IMR-90 (cell line): ENCODE results near the gene CBR1.

Experiments
- BHLHE40 ChIP-seq: fragments of 150-350 bp; IDR thresholded peaks from 2 replicates; pipeline ENCODE4 v1.6.1; 2016; ENCODE audit warnings: mild to moderate bottlenecking, low read depth, low read length
- CHD1 ChIP-seq: IDR thresholded peaks from 2 replicates; pipeline ENCODE4 v1.6.1; 2012; ENCODE audit warnings: low read depth, low read length, improper control_type of control experiment
- MAZ ChIP-seq: IDR thresholded peaks from 2 replicates; pipeline ENCODE4 v1.6.1; 2012; ENCODE audit warnings: low read depth, mild to moderate bottlenecking, low read length, improper control_type of control experiment, moderate library complexity, borderline replicate concordance
- MXI1 ChIP-seq: IDR thresholded peaks from 2 replicates; pipeline ENCODE4 v1.6.1; 2012; ENCODE audit warnings: low read depth, mild to moderate bottlenecking, low read length, moderate library complexity, borderline replicate concordance
- NFE2L2 ChIP-seq: fragments of 150-350 bp; IDR thresholded peaks from 2 replicates; pipeline ENCODE4 v1.6.1; 2016; ENCODE audit warnings: low read depth, mild to moderate bottlenecking, low read length
- POLR2A ChIP-seq: IDR thresholded peaks from 2 replicates; pipeline ENCODE4 v1.6.1; 2012; ENCODE audit warnings: mild to moderate bottlenecking, low read depth, low read length
- RAD21 ChIP-seq: IDR thresholded peaks from 2 replicates; pipeline ENCODE4 v1.6.1; 2012; ENCODE audit warnings: low read length, improper control_type of control experiment
- RCOR1 ChIP-seq: IDR thresholded peaks from 2 replicates; pipeline ENCODE4 v1.6.1; 2012; ENCODE audit warnings: mild to moderate bottlenecking, low read length, improper control_type of control experiment; ENCODE audit not compliant: insufficient replicate concordance
- RFX5 ChIP-seq: IDR thresholded peaks from 2 replicates; pipeline ENCODE4 v1.8.0; 2012; ENCODE audit warnings: low read depth, mild to moderate bottlenecking, low read length, moderate library complexity
- SMC3 ChIP-seq: fragments of 150-350 bp; IDR thresholded peaks from 2 replicates; pipeline ENCODE4 v1.6.1; 2016; ENCODE audit warnings: low read depth, mild to moderate bottlenecking, antibody characterized with exemption, low read length, moderate library complexity
- TF ChIP-seq, protein P1 (sequence below): conservative IDR thresholded peaks from 2 replicates; pipeline ENCODE4 v1.5.1; 2012; ENCODE audit warnings: mild to moderate bottlenecking, low read depth, low read length, improper control_type of control experiment
- TF ChIP-seq, protein P2 (sequence below): fragments of 150-350 bp; IDR thresholded peaks from 2 replicates; pipeline ENCODE4 v1.6.1; 2017; ENCODE audit warnings: mild to moderate bottlenecking, antibody characterized with exemption, low read length, low read depth

DNA sequence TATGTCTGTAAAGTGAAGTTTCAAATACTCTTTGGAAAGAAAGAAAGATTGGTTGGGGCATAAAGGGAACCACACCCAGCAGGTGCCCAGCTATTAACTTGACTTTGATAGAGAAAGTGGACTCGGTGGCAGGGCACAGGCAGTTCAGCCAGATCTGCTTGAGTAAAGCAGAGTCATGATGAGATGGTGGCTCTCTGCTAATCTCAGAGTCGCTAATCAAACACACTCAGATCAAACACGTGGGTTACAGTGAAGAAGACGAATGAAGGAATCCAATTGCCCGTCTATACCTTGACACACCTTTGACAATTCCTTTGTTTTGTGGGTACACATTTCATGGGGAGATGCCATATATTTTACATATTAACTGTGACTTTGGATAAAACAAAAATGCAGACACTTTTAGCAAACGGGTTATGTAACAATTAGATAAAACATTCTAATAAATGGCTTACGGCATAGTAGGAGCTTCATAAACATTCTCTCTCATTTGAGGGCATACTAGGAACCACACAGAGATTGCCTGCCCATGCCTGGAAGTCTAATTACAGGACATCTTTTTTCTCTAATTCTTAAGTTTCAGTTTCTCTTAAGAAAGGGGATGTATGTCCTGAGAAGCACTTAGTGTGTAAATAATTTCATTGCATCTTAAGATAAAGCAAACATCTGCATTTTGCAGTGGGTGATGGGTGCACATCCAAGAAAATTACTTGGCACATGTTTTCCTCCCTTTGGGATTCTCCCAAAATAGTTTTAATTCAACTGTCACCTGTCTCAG is 7.2 kb downstream of the CBR1 start:
- TF ChIP-seq, protein P1, sequence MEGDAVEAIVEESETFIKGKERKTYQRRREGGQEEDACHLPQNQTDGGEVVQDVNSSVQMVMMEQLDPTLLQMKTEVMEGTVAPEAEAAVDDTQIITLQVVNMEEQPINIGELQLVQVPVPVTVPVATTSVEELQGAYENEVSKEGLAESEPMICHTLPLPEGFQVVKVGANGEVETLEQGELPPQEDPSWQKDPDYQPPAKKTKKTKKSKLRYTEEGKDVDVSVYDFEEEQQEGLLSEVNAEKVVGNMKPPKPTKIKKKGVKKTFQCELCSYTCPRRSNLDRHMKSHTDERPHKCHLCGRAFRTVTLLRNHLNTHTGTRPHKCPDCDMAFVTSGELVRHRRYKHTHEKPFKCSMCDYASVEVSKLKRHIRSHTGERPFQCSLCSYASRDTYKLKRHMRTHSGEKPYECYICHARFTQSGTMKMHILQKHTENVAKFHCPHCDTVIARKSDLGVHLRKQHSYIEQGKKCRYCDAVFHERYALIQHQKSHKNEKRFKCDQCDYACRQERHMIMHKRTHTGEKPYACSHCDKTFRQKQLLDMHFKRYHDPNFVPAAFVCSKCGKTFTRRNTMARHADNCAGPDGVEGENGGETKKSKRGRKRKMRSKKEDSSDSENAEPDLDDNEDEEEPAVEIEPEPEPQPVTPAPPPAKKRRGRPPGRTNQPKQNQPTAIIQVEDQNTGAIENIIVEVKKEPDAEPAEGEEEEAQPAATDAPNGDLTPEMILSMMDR: no peak
- TF ChIP-seq RCOR1: no peak
- no peak for TF ChIP-seq MAZ
- TF ChIP-seq SMC3: no peak
- no peak for TF ChIP-seq POLR2A
- no peak for TF ChIP-seq MXI1
- no peak for TF ChIP-seq RFX5
- no peak for TF ChIP-seq BHLHE40
- TF ChIP-seq, protein P2, sequence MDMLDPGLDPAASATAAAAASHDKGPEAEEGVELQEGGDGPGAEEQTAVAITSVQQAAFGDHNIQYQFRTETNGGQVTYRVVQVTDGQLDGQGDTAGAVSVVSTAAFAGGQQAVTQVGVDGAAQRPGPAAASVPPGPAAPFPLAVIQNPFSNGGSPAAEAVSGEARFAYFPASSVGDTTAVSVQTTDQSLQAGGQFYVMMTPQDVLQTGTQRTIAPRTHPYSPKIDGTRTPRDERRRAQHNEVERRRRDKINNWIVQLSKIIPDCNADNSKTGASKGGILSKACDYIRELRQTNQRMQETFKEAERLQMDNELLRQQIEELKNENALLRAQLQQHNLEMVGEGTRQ: no peak
- TF ChIP-seq CHD1: no peak
- no peak for TF ChIP-seq RAD21
- TF ChIP-seq NFE2L2: no peak
